ENCODE results near the gene ARHGDIB.

ARHGDIB gene

GRCh38 chr12:14937014-14937413 is 24.4 kb downstream of the ARHGDIB start:
- Histone ChIP-seq H3K36me3 (ENCODE audit: control insufficient read depth, insufficient read depth, low read length) (peaks cover 44% of the 10 kb centered on the region), H3K27me3 (replicated peaks; ENCODE audit: control insufficient read depth, insufficient read depth, low read length, poor library complexity, severe bottlenecking) (no peaks in the 10 kb centered on the region), H3K4me1 (ENCODE audit: control insufficient read depth, insufficient read depth, low read length, poor library complexity, severe bottlenecking) (no peaks in the 10 kb centered on the region), H3K9me3 (ENCODE audit: control insufficient read depth, low read length) (no peaks in the 10 kb centered on the region), H3K27ac (ENCODE audit: insufficient read depth, low read length, poor library complexity, severe bottlenecking) (no peak overlapping the region), H3K4me3 (ENCODE audit: insufficient read depth, low read depth, low read length, poor library complexity, severe bottlenecking) (no peak overlapping the region)
- no peak for DNase-seq

GRCh38 chr12:14936224-14936861 is 25.1 kb downstream of the ARHGDIB start:
- no peak for DNase-seq
- Histone ChIP-seq H3K27me3 (replicated peaks; ENCODE audit: control insufficient read depth, insufficient read depth, low read length, poor library complexity, severe bottlenecking) (no peaks in the 10 kb centered on the region), H3K4me3 (ENCODE audit: insufficient read depth, low read depth, low read length, poor library complexity, severe bottlenecking) (no peak overlapping the region), H3K4me1 (ENCODE audit: control insufficient read depth, insufficient read depth, low read length, poor library complexity, severe bottlenecking) (no peaks in the 10 kb centered on the region), H3K9me3 (ENCODE audit: control insufficient read depth, low read length) (no peaks in the 10 kb centered on the region), H3K27ac (ENCODE audit: insufficient read depth, low read length, poor library complexity, severe bottlenecking) (no peak overlapping the region), H3K36me3 (ENCODE audit: control insufficient read depth, insufficient read depth, low read length) (peaks cover 44% of the 10 kb centered on the region)

GRCh38 chr12:14935031-14935430 is 26.4 kb downstream of the ARHGDIB start:
- Histone ChIP-seq H3K27me3 (replicated peaks; ENCODE audit: control insufficient read depth, insufficient read depth, low read length, poor library complexity, severe bottlenecking) (no peaks in the 10 kb centered on the region), H3K4me1 (ENCODE audit: control insufficient read depth, insufficient read depth, low read length, poor library complexity, severe bottlenecking) (no peaks in the 10 kb centered on the region), H3K9me3 (ENCODE audit: control insufficient read depth, low read length) (no peaks in the 10 kb centered on the region), H3K4me3 (ENCODE audit: insufficient read depth, low read depth, low read length, poor library complexity, severe bottlenecking) (no peak overlapping the region), H3K36me3 (ENCODE audit: control insufficient read depth, insufficient read depth, low read length) (peaks cover 39% of the 10 kb centered on the region), H3K27ac (ENCODE audit: insufficient read depth, low read length, poor library complexity, severe bottlenecking) (no peak overlapping the region)
- no peak for DNase-seq

- Histone ChIP-seq H3K9me3 (ENCODE audit: control insufficient read depth, low read length) (no peaks in the 10 kb centered on the region), H3K4me3 (ENCODE audit: insufficient read depth, low read depth, low read length, poor library complexity, severe bottlenecking) (no peak overlapping the region), H3K4me1 (ENCODE audit: control insufficient read depth, insufficient read depth, low read length, poor library complexity, severe bottlenecking) (no peaks in the 10 kb centered on the region), H3K27me3 (replicated peaks; ENCODE audit: control insufficient read depth, insufficient read depth, low read length, poor library complexity, severe bottlenecking) (no peaks in the 10 kb centered on the region), H3K27ac (ENCODE audit: insufficient read depth, low read length, poor library complexity, severe bottlenecking) (no peak overlapping the region), H3K36me3 (ENCODE audit: control insufficient read depth, insufficient read depth, low read length) (peaks cover 39% of the 10 kb centered on the region)
- DNase-seq, result no peak
These were observed 26.9 kb downstream of the ARHGDIB start for GRCh38 chr12:14934511-14934910.

- Histone ChIP-seq H3K4me3 (ENCODE audit: insufficient read depth, low read depth, low read length, poor library complexity, severe bottlenecking) (no peak overlapping the region), H3K27ac (ENCODE audit: insufficient read depth, low read length, poor library complexity, severe bottlenecking) (no peak overlapping the region), H3K9me3 (ENCODE audit: control insufficient read depth, low read length) (no peaks in the 10 kb centered on the region), H3K27me3 (replicated peaks; ENCODE audit: control insufficient read depth, insufficient read depth, low read length, poor library complexity, severe bottlenecking) (no peaks in the 10 kb centered on the region), H3K4me1 (ENCODE audit: control insufficient read depth, insufficient read depth, low read length, poor library complexity, severe bottlenecking) (no peaks in the 10 kb centered on the region), H3K36me3 (ENCODE audit: control insufficient read depth, insufficient read depth, low read length) (peaks cover 53% of the 10 kb centered on the region)
- DNase-seq, result no peak
These were observed 29.4 kb downstream of the ARHGDIB start for GRCh38 chr12:14931791-14932560.

- no peaks in the 10 kb centered on the region for H3K4me1 ChIP-seq (ENCODE audit: control insufficient read depth, insufficient read depth, low read length, poor library complexity, severe bottlenecking)
- DNase-seq, result no peak
- H3K4me3 ChIP-seq (ENCODE audit: insufficient read depth, low read depth, low read length, poor library complexity, severe bottlenecking), result no peak overlapping the region
- H3K27me3 ChIP-seq (replicated peaks; ENCODE audit: control insufficient read depth, insufficient read depth, low read length, poor library complexity, severe bottlenecking), result no peaks in the 10 kb centered on the region
- H3K36me3 ChIP-seq (ENCODE audit: control insufficient read depth, insufficient read depth, low read length), result peaks cover 53% of the 10 kb centered on the region
- H3K27ac ChIP-seq (ENCODE audit: insufficient read depth, low read length, poor library complexity, severe bottlenecking), result no peak overlapping the region
- no peaks in the 10 kb centered on the region for H3K9me3 ChIP-seq (ENCODE audit: control insufficient read depth, low read length)
These were observed 30.0 kb downstream of the ARHGDIB start for GRCh38 chr12:14931359-14931758.

GRCh38 chr12:14930299-14930698 is 31.1 kb downstream of the ARHGDIB start:
- H3K27ac ChIP-seq (ENCODE audit: insufficient read depth, low read length, poor library complexity, severe bottlenecking), result no peak overlapping the region
- H3K27me3 ChIP-seq (replicated peaks; ENCODE audit: control insufficient read depth, insufficient read depth, low read length, poor library complexity, severe bottlenecking), result no peaks in the 10 kb centered on the region
- no peaks in the 10 kb centered on the region for H3K9me3 ChIP-seq (ENCODE audit: control insufficient read depth, low read length)
- DNase-seq, result no peak
- H3K4me1 ChIP-seq (ENCODE audit: control insufficient read depth, insufficient read depth, low read length, poor library complexity, severe bottlenecking), result no peaks in the 10 kb centered on the region
- no peak overlapping the region for H3K4me3 ChIP-seq (ENCODE audit: insufficient read depth, low read depth, low read length, poor library complexity, severe bottlenecking)
- peaks cover 53% of the 10 kb centered on the region for H3K36me3 ChIP-seq (ENCODE audit: control insufficient read depth, insufficient read depth, low read length)

GRCh38 chr12:14928931-14929330 is 32.5 kb downstream of the ARHGDIB start:
- H3K9me3 ChIP-seq (ENCODE audit: control insufficient read depth, low read length), result no peaks in the 10 kb centered on the region
- H3K27me3 ChIP-seq (replicated peaks; ENCODE audit: control insufficient read depth, insufficient read depth, low read length, poor library complexity, severe bottlenecking), result no peaks in the 10 kb centered on the region
- DNase-seq, result no peak
- H3K4me1 ChIP-seq (ENCODE audit: control insufficient read depth, insufficient read depth, low read length, poor library complexity, severe bottlenecking), result no peaks in the 10 kb centered on the region
- peaks cover 40% of the 10 kb centered on the region for H3K36me3 ChIP-seq (ENCODE audit: control insufficient read depth, insufficient read depth, low read length)
- no peak overlapping the region for H3K27ac ChIP-seq (ENCODE audit: insufficient read depth, low read length, poor library complexity, severe bottlenecking)
- H3K4me3 ChIP-seq (ENCODE audit: insufficient read depth, low read depth, low read length, poor library complexity, severe bottlenecking), result no peak overlapping the region

- Histone ChIP-seq H3K27me3 (replicated peaks; ENCODE audit: control insufficient read depth, insufficient read depth, low read length, poor library complexity, severe bottlenecking) (no peaks in the 10 kb centered on the region), H3K27ac (ENCODE audit: insufficient read depth, low read length, poor library complexity, severe bottlenecking) (no peak overlapping the region), H3K4me3 (ENCODE audit: insufficient read depth, low read depth, low read length, poor library complexity, severe bottlenecking) (no peak overlapping the region), H3K9me3 (ENCODE audit: control insufficient read depth, low read length) (no peaks in the 10 kb centered on the region), H3K4me1 (ENCODE audit: control insufficient read depth, insufficient read depth, low read length, poor library complexity, severe bottlenecking) (no peaks in the 10 kb centered on the region), H3K36me3 (ENCODE audit: control insufficient read depth, insufficient read depth, low read length) (peaks cover 28% of the 10 kb centered on the region)
- no peak for DNase-seq
These were observed 34.1 kb downstream of the ARHGDIB start for GRCh38 chr12:14927267-14927666.

- Histone ChIP-seq H3K36me3 (ENCODE audit: control insufficient read depth, insufficient read depth, low read length) (peaks cover 28% of the 10 kb centered on the region), H3K4me3 (ENCODE audit: insufficient read depth, low read depth, low read length, poor library complexity, severe bottlenecking) (no peak overlapping the region), H3K4me1 (ENCODE audit: control insufficient read depth, insufficient read depth, low read length, poor library complexity, severe bottlenecking) (no peaks in the 10 kb centered on the region), H3K9me3 (ENCODE audit: control insufficient read depth, low read length) (no peaks in the 10 kb centered on the region), H3K27ac (ENCODE audit: insufficient read depth, low read length, poor library complexity, severe bottlenecking) (no peak overlapping the region), H3K27me3 (replicated peaks; ENCODE audit: control insufficient read depth, insufficient read depth, low read length, poor library complexity, severe bottlenecking) (no peaks in the 10 kb centered on the region)
- no peak for DNase-seq
These were observed 36.9 kb downstream of the ARHGDIB start for GRCh38 chr12:14924541-14924940.

Data from effector memory CD4-positive, alpha-beta T cell (primary cell).